ENCODE results near the gene BSN.

DNA sequence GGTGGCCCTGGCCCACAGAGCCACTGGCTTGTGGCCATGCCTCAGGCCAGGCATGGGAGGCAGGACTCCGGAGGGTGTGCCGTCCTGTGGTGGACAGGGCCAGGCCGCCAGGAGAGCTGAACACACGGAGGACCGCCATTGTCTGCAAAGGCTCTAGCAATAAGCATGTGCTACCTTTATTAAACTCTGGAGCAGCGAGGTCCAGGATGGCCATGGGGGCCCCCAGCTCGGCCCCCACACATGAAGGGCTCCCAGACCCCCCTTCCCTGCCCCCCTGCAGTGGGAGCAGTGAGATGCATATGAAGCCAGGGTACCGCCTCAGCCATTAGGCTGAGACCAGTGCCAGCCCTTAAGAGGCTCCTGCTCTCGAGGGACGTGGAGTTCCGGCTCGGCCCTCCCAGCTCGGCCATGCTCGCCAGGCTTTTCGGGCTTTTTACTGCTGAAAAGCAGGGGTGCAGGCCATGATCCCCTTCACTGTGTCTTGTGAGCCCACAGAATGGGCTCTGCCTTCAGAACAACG is 162.5 kb downstream of the BSN start:
- TF ChIP-seq, protein P1, sequence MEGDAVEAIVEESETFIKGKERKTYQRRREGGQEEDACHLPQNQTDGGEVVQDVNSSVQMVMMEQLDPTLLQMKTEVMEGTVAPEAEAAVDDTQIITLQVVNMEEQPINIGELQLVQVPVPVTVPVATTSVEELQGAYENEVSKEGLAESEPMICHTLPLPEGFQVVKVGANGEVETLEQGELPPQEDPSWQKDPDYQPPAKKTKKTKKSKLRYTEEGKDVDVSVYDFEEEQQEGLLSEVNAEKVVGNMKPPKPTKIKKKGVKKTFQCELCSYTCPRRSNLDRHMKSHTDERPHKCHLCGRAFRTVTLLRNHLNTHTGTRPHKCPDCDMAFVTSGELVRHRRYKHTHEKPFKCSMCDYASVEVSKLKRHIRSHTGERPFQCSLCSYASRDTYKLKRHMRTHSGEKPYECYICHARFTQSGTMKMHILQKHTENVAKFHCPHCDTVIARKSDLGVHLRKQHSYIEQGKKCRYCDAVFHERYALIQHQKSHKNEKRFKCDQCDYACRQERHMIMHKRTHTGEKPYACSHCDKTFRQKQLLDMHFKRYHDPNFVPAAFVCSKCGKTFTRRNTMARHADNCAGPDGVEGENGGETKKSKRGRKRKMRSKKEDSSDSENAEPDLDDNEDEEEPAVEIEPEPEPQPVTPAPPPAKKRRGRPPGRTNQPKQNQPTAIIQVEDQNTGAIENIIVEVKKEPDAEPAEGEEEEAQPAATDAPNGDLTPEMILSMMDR (conservative IDR thresholded peaks at IDR 0.05; ENCODE audit: low read length), result no peak
- TF ChIP-seq EZH2phosphoT487 (IDR thresholded peaks at IDR 0.05; ENCODE audit: borderline replicate concordance, low read depth, low read length), result no peak

All from OCI-LY7 (cell line).